Left forelimb (tissue), 1 donor: ENCODE measurements around the gene DNAH1.

ENCODE experiments used
- DNase-seq: peaks from one replicate; pipeline ENCODE4 v3.0.0-alpha.2; 2018; ENCODE audit warnings: low spot score

DNAH1 gene

DNA sequence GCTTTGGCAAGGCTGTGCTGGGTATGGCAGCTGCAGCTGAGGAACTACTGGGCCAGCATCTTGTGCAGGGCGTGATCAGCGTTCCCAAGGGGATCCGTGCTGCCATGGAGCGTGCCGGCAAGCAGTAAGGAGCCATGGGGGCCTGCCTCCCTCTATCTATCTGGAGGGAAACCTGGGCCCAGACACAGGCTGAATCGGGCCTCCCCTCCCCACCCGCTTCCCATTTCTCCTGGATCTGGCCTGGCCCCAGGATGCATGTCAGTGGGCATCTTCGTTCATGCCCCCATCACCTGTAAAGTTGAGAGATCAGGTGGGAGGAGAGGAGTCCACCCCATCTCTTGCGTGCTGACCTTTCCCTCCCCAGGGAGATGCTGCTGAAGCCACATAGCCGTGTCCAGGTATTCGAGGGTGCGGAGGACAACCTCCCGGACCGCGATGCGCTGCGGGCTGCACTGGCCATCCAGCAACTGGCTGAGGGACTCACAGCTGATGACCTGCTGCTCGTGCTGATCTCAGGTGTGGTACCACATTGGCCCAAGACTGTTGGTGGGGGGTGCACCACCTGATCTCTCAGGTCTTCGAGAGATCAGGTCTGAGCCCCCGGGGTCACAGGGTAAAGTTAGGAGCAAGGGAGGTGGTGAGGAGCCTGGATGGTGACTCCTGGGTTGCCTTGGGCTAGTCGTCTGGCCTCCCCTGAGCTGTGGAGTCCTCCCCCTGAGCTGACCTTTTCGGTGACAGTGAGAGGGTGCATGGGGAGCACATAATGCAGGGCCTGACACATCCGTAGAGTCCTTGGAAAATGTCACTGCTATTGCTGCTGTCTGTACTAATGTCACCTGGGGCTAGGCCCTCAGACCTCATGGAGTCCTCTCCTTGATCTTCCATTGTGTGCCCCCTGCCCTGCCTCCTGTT, 25.3 kb upstream of the DNAH1 start:
- no peak for DNase-seq

DNA sequence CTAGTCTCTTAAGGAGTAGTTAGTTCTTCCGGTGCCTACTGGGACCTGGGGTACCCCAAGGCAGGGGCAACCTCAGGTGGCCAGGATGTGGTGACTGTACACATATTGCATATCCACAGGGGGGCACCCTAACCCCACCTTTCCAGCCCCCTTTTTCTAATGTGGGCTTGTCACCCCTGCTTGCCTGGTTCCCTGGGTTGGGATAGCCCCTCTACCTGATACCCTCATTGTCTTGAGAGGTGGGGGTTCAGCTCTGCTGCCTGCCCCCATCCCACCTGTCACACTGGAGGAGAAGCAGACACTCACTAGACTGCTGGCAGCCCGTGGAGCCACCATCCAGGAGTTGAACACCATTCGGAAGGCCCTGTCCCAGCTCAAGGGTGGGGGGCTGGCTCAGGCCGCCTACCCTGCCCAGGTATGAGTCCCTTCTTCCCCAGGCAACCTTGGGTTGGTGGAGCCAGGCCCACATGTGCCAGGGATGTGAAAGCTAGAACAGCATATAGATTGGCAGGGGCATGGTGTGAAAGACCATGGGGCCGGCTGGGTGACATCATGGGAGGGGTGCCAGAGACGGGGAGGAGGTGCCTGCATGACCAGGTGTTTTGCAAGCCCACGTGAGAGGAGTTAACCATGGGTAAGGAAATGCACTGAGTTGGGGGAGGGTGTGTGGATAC, 24.5 kb upstream of the DNAH1 start:
- DNase-seq = no peak

DNA sequence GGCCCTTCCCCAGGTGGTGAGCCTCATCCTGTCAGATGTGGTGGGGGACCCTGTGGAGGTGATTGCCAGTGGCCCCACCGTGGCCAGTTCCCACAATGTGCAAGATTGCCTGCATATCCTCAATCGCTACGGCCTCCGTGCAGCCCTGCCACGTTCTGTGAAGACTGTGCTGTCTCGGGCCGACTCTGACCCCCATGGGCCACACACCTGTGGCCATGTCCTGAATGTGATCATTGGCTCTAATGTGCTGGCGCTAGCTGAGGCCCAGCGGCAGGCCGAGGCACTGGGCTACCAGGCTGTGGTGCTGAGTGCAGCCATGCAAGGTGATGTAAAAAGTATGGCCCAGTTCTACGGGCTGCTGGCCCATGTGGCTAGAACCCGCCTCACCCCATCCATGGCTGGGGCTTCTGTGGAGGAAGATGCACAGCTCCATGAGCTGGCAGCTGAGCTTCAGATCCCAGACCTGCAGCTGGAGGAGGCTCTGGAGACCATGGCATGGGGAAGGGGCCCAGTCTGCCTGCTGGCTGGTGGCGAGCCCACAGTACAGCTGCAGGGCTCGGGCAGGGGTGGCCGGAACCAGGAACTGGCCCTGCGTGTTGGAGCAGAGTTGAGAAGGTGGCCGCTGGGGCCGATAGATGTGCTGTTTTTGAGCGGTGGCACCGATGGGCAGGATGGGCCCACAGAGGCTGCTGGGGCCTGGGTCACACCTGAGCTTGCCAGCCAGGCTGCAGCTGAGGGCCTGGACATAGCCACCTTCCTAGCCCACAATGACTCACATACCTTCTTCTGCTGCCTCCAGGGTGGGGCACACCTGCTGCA, 23.7 kb upstream of the DNAH1 start:
- DNase-seq = no peak

DNA sequence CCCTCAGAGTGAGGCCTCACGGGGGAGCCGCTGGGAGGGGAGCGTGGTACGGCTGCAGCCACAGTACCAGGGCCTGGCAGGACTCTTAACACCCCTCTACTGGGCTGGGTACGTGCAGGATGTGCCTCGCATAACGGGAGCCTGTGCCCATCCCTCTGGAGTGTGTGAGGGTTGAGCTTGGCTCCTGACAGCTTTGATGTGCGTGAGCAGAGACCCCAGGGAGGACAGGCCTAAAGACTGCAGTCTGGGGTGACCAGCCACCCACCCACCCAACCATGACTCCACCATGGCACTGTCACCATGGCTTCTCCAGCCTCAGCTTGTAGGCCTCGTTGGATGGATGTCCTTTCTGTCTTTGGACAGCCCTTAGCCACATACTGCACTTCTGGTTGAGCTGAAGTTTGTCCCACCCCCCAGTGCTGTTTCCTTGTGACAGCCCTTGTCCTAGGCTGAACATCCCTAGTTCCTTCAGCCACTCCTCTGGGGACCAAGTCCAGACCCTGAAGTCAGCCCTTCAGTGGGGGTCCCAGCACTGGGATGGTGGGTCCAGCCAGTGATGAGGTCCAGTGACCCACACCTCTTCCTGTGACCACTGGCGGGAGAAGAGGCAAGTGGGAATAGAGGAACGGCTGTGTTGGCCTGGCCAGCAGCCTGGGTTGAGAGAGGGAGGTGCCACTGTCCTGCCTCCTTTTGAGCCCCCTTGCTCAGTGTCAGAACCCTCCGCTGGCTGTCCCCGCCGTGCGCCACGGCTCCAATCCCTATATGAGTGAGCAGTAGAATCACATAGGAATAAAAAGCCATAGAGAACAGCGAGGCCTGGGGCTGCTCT, 22.4 kb upstream of the DNAH1 start:
- DNase-seq = no peak

DNA sequence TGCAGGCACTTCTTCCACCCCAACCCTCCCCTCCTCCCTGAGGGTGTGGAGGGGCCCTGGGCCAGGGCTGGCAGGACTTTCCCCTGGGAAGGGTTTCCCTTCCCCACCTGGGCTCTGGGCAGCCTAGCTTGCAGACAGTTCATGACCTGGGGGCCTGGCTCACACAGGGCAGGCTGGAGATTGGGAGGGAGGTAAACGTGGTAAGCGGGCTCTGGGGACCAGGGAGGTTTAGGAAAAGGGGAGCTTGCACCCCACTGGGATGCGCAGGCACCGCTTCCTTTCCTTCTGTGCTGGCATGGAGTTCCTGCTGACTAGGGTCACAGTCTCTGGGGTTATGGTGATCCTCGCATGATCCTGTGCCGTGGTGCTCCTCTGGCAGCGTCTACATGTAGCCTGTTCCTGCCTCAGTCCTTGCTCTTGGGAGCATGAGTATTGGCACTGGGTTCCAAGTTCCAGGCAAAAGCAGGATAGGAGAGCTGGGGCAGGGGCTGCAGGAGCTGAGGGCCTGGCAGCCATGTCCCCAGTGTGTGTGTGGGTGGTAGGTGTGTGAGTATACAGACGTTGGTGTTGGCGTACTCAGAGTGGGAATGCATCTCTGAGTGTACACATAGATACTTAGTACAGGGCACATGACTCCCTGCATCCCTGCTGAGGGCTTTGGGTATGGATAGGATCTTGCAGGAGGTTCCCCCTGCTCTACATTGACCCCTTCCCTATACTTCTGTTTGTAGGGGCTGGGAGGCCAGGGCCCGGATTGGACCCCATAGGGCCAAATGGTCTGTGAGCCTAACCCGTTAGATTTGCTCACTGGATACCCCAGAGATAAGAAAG, 21.6 kb upstream of the DNAH1 start:
- DNase-seq = no peak

DNA sequence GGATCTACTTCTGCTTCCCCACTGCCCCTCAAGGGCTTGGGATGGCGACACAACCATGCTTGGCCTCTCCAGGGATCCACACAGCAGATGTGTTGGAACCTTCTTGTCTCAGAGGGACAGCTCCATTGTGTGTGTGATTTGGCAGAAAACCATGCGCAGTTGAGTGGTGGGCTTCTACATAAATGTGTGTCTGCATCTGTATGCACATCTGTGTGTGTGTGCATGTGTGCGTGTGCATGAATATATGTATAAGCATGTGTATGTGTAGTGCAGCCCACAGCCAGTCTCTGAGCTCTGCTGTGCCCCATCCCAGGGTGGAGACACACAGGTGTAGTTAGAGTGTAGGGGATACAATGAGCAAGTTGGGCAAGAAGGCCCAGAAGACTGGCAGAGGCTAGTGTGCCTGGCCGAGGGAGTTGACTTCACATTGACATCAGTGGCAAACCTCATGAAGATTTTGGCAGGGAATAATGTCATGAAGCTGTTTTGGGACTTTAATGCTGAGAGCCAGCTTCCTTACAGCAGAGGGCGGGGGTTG, 20.4 kb upstream of the DNAH1 start:
- DNase-seq = no peak

DNA sequence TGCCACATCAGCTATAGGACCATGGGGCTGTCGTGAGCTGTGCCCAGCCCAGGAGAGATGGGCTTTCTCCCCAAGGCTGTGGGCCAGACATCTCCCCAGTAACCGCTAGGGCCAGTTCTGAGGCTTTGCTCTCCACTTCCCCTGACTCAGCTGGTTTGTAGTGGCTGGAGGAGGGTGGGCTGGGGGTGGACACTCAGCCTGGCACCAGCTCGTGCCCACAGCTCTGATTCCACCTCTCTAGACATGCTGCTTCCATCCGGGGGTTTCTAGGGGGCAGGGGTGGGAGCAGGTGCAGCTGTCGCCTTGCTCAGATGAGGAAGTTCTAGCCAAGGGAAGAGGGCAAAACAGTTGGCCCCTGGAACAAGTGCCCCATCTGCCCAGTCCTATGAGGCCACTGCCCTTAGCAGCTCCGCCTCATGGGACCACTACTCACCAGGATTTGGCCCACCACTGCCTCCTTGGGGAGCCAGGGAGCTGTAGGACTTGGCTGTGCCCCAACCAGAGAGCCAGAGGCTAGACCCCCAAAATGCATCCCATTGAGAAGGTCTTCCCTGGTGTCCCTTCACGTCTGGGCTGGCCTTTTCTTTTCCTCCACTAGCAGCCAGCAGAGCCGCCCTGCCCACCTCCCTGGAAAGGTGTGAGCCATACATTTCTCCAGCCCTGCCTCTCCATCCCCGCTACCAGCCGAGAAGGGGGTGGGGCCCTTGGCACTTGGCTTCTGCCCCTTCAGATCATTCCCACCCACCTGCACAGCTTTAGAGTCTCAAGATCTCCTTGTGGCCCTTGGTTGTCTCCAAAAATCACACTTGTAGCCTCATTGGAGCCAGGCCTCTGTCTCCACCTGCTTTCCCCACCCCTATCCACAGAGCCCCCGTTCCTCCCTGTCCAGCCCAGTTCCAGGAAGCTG, 18.6 kb upstream of the DNAH1 start:
- DNase-seq = no peak

DNA sequence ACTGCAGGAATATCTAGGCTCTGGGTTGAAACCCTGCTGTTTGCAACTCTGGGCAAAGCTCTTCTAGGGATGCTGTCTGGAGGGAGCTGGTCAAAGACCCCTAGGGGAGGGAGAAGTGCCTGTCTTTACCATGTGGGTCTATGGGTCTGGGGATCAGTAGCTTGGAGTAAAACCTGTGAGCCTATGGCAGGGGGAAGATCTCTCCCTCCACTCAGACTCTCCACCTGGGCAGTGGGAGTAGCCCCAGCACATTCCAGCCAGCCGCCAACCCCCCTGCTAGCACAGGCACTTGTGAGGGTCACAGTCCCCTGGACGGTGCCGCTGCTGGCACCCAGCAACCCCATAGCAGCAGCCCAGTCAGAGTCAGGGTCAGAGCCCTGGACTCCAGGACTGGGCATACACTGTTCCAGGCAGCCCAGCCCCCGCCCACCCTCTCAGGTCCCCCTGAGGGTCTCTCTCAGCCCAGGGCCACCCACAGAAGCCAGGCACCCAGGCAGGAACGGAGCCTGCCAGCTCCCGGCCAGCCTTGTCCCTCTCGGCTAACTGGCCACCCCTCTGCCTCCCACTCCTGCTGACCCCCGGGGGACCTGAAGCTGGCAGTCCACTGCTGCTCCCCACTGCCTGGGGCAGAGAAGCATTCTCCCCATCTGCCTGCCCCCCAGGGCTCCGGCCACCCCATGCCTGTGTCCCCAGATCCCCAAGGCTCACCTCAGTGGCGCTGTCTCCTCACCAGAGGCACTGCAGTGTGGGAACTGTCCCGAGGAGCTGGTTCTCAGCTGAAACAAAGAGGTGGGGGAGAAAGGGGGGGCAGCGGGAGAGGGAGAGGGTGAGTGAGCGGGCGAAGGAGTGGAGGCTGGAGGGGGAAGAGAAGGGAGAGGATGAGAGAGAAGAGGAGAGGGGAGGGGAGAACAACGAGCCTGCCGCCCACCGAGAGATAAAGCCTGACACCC, 17.7 kb upstream of the DNAH1 start:
- no peak for DNase-seq

DNA sequence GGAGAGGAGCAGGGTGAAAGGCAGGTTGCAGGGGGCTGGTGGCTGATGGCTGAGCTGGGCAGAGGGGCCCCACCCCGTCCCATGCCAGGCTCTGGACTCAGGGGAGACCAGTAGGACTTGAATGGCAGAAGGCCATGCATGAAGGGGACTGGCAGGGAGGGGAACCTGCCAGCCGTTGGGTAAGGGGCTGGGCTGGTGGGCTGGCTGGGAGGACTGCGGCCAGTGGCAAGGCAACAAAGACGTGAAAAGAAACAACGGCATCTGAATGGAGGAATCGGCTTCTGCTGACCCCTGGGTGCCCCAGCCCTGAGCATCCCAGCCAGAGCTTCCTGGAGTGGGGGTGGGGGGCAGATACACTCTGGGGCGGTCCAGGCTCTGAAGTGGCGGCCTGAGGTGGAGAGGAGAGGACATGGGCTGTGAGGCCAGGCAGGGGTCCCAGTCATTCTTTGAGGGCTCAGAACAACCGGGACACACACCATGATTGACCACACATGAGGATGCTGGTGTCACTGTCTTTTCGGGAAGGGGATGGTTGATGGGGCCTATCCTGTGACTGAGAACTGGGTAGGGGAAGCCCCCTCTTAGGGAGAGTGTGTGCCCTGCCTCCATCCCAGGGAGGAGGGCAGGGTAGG, 16.8 kb upstream of the DNAH1 start:
- no peak for DNase-seq

DNA sequence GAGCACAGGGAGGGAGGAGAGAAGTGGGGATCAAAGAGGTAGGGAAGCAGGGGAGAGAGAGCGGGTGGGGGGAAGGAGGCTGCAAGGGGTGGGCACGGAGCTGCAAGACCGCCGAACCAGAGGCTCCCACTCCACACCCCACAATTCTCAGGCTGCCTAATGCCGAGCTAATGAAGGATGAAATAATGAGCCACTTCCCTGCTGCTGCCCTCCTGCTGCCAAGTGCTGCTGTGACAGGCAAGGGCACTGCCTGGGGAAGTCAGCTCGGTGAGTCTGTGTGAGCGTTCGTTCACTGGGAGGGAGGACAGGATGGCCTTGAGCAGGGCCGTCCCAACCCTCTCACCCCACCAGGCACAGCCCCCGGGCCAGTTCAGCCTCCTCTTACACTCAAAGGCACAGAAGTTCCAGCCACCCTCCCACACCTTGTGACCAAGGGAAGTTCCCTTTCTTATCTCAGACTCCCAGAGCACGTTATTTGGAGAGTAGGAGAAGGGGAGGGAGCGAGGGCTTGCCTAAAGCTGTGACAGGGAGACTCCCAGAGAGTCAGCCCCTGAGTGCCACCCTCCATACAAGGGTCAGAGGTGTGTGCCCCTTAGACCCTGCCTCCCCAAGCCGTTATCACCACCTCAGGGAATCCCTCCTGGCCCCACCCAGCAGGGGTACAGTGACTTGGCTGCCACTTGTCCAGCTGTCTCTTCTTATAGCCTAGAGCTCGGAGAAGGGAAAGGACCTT, 16.1 kb upstream of the DNAH1 start:
- no peak for DNase-seq

DNA sequence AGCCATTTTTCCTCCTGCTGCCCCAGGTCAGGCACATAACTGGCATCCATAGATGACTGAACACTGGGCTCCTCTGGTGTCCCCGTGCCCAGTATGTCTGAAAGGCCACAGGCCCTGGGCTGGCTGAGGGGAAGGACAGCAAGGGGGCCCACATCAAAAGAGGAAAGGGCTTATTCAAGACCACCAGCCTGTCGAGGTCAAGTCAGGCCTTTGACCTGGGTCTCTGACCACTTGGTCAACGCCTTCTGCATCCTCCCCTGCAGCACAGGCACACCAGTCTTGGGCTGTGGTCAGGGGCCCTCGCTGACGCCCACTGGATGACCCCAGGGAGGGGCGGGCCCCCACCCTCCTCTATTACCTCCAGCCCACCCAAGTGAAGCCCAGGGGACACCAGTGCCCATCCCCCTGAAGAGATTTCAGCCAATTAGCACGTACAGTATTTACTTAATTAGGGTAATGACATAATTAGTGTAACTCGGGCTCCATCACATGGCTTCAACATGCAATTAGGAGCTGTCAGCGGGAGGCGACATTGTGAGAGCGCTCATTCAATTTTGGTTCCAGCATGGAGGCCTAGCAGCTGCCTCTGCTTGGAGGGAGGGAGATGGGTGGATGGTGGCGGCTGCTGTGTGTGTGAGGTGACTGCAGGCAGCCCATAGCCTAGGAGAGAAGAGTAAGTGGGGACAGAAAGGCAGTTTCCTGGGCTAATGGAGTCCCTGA, 13.5 kb upstream of the DNAH1 start:
- DNase-seq = no peak

DNA sequence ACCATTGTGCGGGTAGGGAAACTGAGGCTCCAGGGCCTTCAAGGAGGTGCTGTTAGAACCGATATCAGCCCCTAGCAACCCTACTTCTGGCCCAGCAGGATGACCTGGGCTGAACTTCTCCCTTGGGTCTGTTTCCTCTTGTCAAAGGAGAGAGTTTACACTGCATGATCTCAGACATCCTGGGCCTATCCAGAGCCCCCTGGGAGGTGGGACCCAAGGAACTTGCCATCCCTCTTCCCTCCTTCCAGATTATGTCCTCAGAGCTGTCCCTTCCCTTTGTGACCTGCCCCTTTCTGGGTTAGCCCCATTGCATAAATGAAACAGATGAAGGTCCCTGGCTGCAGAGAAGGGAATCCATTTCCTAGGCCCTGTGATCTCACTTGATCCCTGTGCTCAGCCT, 12.3 kb upstream of the DNAH1 start:
- no peak for DNase-seq

DNA sequence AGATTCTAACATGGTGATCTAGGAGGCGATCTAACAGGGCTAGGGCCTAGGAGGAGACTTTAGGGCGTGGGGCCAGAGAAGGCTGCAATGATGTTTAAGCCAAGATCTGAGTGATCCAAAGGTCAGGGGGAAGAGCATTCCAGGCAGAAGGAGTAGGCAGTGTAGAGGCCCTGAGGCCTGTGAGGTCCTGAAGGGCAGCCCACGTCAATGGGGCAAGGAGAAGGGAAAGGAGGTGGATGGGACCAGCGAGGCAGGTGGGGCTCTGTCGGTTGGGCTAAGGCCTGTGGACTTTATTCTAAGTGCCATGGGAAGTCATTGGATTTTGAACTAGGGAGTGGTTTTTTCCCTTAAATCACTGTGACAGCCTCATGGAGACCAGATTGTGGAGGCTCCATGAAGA, 10.2 kb upstream of the DNAH1 start:
- no peak for DNase-seq

DNA sequence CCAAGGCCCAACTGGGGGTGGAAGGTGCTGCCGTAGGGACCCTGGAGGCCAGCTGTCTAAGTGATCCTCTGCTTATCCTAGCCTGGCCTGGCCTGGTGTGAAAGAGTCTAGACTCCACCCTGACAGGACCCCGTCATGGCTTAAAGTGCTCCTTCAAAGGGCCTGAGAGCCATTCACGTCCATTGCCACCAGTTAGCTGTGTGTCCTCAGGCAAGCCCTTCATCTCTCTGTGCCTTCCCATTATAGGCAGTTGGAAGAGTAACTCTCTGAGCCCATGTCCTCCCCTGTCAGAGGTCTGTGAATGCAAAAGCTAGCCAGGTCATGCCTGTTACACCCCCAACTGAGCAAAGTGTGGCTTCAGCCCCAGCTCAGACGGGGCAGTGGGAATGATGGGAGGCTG, 9.1 kb upstream of the DNAH1 start:
- DNase-seq = no peak

DNA sequence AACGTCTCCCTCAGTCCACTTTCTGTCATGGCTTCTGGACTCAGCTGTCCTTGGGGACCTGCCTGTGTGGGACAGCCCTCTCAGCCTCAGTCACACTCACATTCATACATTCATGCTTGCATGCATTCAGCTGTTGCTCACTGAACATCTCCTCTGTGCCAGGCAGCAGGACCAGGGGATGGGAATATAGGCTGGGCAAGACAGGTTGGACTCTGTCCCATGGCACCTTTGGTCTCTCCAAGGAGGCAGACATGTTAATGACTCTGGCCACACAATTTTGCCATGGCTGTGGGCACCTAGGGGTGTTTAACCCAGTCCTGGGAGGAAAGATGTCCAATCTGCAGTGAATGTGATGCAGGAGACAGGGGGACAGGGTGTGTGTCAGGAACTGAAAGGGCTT, 7.8 kb upstream of the DNAH1 start:
- DNase-seq = no peak

DNA sequence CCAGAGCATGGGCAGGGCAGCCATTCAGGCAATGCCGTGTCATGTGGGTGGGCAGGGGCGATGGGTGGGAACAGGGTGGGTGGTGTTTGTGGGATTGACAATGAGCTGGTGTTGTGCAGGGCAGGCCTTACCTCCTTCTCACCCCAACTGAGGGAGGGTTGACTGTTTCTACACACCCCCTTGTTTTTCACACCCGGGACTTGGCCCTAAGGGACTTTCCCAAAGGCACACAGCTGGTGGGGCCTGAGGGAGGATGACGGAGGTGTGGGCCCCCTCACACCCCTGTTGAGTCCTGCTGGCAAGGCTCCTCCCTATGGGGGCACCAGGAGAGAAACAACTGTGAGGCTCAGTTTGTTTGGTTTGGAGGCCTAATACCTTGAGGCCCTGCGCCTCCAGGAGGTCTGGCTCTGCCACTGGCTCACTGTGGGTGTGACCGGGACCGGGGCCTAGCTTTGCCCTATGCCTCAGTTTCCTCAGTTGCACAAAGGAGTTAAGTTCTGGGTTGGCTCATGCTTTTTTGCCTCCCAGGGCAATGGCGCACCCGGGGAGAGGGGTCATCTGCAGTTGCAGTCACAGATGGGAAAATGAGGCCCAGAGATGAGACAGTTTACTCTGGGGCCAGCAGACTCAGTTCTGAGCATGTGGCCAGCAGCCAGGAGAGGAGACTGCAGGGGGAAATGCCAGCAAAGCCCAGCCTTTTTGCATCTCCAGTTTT, 5.1 kb upstream of the DNAH1 start:
- no peak for DNase-seq
